GM19043 (cell line): ENCODE measurements around the gene DISC1.
A peak's percentile ranks its signal among the peaks of the same experiment; 100 is the strongest.
"Not testable (repeated sequence)": the region's sequence is repeated elsewhere in the genome, so short reads cannot be mapped to it uniquely, and the experiment has no call there.

Experiments
- ATAC-seq: cut with Tn5 transposase; IDR thresholded peaks from one replicate; pipeline ENCODE4 v1.9.1; 2021; ENCODE audit warnings: low read depth; ENCODE audit not compliant: unreplicated experiment

Gene DISC1

GRCh38 chr1:231626535-231626950 is at the start of gene DISC1:
Gene DISC1, plus strand, starts transcription at chr1:231626790. Its CDS starts 78 bp downstream, at chr1:231626868.
- ATAC-seq: peak; percentile 47

DNA sequence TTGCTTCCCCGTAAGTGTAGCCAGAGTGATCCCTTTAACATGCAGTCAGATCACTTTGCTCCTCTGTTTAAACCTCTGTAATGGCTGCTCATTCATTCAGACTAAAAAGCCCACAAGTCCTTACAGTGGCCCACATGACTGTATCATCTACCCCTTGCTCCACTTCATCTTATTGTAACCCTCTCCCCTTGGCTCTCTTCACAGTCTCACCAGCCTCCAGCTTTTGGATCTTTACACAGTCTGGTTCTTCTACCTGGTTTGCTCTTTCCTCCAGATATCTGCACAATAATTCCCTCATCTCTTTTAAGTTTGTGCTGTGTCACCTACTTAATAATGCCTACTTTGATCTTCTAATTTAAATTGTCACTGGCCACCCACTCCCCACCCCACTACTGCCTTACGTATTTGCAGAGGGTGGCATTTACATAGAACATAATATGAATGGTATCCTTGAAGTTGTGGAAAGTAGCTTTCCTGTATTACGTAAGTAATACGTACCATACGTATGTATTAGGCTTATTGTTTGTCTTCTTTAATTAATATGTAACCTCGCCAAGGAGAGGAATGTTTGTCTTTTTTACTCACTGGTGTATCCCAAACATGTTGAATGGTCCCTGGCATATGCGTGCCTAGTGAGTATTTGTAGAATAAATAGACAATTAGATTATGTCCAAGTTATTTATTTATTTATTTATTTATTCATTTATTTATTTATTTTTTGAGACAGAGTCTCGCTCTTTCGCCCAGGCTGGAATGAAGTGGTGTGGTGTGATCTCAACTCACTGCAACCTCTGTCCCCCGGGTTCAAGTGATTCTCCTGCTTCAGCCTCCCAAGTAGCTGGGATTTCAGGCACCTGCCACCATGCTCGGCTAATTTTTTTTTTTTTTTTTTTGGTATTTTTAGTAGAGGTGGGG is 49.5 kb upstream of the DISC1 start:
- no peak for ATAC-seq

- no peak for ATAC-seq
Observed at GRCh38 chr1:231580874-231581273, 45.7 kb upstream of the DISC1 start.

- ATAC-seq: no peak
Observed at GRCh38 chr1:231581859-231582258, 44.7 kb upstream of the DISC1 start.

DNA sequence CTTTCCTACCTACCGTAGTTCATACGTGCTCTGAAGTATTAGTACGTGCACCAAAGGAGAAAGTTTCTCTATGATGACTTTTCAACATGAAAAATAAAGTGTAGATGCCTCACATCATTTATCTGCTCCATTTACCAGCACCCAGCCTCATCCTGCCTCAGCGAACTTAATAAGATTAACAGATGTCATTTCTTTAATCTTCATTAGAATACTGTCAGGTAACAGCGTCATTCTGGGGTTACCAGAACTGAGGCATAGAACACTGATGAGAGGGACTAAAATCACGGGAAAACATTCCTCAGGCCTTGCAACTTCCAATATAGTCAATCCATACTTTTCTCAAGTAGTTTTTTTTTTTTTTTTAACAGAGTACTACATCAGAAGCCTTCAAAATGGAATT is 43.2 kb upstream of the DISC1 start:
- no peak for ATAC-seq

GRCh38 chr1:231584117-231584516 is 42.5 kb upstream of the DISC1 start:
- no peak for ATAC-seq

- no peak for ATAC-seq
Observed at GRCh38 chr1:231584921-231585320, 41.7 kb upstream of the DISC1 start.

DNA sequence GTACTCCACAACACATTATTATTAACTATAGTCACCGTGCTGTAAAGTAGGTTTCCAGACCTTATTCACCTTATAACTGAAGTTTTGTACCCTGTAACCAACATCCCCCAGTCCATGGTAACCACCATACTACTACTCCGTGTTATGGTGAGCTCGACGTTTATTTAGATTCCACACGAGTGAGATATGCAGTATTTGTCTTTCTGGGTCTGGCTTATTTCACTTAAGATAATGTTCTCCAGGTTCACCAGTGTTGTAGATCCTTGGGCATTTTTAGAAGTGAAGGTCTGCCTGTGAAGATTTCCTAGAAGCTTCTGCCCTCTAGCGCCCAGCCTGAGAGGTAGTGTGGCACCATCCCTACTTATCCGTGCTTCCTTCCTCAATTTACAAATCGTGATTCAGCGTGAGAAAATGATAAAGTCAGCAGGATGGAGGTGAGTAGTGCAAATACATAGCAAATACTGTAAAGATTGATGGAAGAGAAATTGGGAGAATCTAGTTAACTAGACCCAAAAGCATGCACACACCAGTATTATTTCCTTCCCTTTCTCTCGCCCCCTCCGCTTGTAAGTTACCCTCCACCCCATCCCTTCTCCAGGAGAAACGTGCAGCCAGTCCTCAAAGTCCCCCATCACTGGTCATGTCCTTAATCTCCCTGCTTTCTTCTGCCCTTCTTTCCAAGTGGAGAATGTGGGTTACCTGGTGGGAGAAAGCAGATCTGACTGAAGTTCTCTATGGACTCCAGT is 36.0 kb upstream of the DISC1 start:
- no peak for ATAC-seq

DNA sequence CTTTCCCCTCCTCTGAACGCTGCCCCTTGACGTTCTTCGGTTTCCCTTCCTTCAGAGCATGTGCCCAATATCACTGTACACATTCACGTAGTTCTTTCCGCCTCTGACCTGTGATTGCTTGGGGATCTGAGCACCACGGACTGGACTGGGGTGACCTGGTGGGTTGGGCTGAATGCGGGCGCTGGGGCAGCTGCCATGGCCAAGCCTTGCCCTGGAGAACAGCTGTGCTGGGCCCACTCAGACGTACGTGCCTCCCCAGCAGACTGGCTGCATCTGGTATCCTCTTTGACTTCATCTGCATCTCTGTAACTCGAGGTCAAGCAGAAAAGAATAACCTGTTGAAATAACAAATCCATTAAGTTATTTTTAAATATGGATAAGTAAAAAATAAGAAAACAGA is 35.1 kb upstream of the DISC1 start:
- no peak for ATAC-seq

DNA sequence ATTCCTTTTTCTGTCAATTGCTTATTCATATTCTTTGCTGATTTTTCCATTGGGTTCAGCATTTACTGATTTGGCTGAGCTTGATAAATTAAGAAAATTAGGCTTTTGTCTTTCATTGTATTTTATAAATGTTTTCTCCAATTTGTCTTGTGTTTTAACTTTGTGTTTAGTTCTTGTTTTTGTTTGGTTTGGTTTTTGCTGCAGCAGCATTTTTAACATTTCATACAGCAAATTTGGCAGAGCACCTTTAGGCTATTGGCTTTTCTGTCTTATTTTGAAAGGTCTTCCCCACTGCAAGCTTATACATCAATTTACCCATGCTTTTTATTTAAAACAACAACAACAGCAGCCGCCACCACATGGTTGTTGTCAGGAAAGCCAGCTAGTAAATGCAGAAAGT is 33.8 kb upstream of the DISC1 start:
- no peak for ATAC-seq

DNA sequence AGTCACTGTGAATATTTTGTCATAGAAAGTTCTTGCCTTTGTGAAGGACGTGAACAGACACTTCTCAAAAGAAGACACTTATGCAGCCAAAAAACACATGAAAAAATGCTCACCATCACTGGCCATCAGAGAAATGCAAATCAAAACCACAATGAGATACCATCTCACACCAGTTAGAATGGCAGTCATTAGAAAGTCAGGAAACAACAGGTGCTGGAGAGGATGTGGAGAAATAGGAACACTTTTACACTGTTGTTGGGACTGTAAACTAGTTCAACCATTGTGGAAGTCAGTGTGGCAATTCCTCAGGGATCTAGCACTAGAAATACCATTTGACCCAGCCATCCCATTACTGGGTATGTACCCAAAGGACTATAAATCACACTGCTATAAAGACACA is 33.3 kb upstream of the DISC1 start:
- ATAC-seq: not testable (repeated sequence)

DNA sequence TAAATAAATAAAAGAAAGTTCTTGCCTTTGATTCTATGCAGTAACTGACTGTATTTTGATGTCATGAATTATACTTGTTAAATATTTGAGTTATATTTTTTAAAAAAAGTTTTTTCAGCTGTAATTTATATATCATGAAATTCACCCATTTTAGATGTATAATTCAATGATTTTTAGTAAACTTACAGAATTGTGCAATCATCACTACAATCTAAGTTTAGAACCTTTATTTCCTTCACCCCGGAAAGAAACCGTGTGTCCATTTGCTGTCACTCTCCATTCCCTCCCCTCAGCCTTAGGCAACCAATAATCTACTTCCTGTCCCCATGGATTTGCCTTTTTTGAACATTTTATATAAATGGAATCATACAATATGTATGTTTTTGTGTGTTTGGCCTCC is 32.5 kb upstream of the DISC1 start:
- no peak for ATAC-seq

- ATAC-seq: no peak
Observed at GRCh38 chr1:231594749-231595148, 31.8 kb upstream of the DISC1 start.

DNA sequence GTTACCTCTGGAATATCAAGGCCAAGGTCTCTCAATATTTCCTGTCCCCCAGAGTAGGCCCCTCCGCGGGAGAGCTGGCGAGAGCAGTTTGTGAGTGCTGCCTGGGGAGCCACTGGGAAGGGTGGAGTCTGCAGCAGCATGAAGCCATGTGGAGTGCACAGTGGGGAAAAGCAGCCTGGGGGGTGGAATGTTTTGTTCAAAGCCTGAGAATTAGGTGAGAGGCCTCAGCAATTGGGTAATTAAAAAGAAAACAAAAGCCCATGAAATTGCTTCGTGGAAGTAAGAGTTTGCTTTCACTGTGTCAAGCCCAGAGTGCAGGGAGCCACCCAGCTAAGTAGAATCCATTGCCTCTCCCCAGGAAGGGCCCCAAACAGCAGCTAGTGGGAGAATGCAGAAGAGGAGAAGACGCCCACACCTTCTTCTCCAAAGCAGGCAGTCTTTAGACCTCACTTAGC is 30.2 kb upstream of the DISC1 start:
- ATAC-seq: no peak

GRCh38 chr1:231597971-231598370 is 28.6 kb upstream of the DISC1 start:
- no peak for ATAC-seq

DNA sequence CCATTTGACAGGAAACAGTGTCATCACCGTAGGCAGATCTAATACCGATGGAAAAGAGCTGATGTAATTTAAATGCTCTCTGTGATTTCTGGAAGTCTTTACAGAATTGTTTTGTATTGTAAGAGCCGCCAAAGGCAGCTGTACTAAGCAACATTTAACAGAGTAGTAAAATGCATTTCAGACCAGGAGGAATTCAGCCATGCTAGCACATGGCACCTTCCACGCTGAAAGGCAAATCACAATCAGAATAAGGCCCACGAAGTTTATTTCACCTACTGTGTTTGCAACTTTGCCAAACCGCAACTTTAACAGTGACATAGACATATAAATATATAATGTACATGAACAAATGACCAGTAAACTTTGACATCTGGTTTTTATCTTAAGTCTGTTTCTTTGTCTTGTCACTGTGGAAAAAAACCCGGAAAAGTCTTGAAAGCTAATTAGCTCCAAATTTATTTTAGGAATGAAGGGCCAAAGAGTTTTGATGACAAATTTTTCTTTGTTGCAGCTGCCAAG is 26.1 kb upstream of the DISC1 start:
- no peak for ATAC-seq

DNA sequence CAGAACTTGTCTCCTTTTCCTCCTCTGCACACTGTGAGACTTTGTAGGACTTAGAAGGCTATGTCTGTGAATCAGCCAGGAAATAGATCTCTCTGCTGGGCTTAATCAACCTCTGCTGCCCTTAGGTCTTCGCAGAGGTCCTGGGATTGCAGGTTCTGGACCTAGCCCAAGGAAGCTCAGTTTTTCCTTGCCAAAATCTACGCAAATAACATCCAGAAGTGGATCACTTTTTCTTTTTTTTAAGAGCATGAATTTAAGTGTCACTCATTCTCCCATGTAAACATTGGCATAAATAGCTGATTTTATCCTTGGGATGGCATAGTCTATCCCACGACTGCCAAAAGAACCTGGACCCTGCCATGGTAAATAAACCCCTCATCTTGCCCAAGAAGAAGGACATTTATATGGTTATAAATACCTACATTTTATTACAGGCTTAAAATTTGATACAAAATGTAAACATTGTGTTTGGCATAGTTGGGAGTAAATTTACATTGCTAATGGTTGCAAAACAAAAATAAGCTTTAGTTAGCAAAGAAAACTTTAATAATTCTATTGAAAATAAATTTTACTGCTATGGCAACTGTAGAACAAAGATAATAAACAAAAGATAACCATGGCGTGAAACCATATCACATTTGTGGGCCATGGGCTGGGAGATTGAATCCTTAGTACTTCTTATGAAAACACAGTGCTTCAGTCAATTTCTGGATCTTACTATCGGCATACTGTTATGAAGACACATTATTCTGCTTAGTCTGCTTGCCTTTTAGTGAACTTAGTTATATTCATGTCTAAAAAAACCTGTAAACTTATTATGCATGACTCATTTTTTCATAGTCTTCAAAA is 24.5 kb upstream of the DISC1 start:
- no peak for ATAC-seq

GRCh38 chr1:231602673-231602984 is 24.0 kb upstream of the DISC1 start:
- no peak for ATAC-seq

- ATAC-seq: peak; percentile 74
Observed at GRCh38 chr1:231603598-231604275, 22.9 kb upstream of the DISC1 start.

GRCh38 chr1:231604276-231604621 is 22.3 kb upstream of the DISC1 start:
- ATAC-seq: no peak
